Measurements from ENCODE around the gene SGSM2.

The SGSM2 gene

GRCh38 chr17:2362016-2362415 is 24.7 kb downstream of the SGSM2 start:
- TF ChIP-seq CTCF (conservative IDR thresholded peaks at IDR 0.05; ENCODE audit: control insufficient read depth, insufficient read depth, low read depth, low read length) = no peak
- DNase-seq (ENCODE audit: low read depth) = no peak
- H3K4me3 ChIP-seq (ENCODE audit: control insufficient read depth, low read depth, low read length) = no peak overlapping the region

- no peak for TF ChIP-seq CTCF (conservative IDR thresholded peaks at IDR 0.05; ENCODE audit: control insufficient read depth, insufficient read depth, low read depth, low read length)
- DNase-seq (ENCODE audit: low read depth) = no peak
Observed at GRCh38 chr17:2362416-2362815, 25.1 kb downstream of the SGSM2 start.

GRCh38 chr17:2362881-2363280 is 25.6 kb downstream of the SGSM2 start:
- no peak for TF ChIP-seq CTCF (conservative IDR thresholded peaks at IDR 0.05; ENCODE audit: control insufficient read depth, insufficient read depth, low read depth, low read length)
- H3K4me3 ChIP-seq (ENCODE audit: control insufficient read depth, low read depth, low read length) = no peak overlapping the region
- no peak for DNase-seq (ENCODE audit: low read depth)

More at GRCh38 chr17:2362416-2362815, 25.1 kb downstream of the SGSM2 start:
- no peak overlapping the region for H3K4me3 ChIP-seq (ENCODE audit: control insufficient read depth, low read depth, low read length)

GRCh38 chr17:2363318-2363717 is 26.0 kb downstream of the SGSM2 start:
- TF ChIP-seq CTCF (conservative IDR thresholded peaks at IDR 0.05; ENCODE audit: control insufficient read depth, insufficient read depth, low read depth, low read length) = no peak
- DNase-seq (ENCODE audit: low read depth) = no peak
- H3K4me3 ChIP-seq (ENCODE audit: control insufficient read depth, low read depth, low read length) = no peak overlapping the region

GRCh38 chr17:2363851-2364762 is 26.8 kb downstream of the SGSM2 start:
- DNase-seq (ENCODE audit: low read depth) = no peak
- no peak for TF ChIP-seq CTCF (conservative IDR thresholded peaks at IDR 0.05; ENCODE audit: control insufficient read depth, insufficient read depth, low read depth, low read length)
- no peak overlapping the region for H3K4me3 ChIP-seq (ENCODE audit: control insufficient read depth, low read depth, low read length)

- TF ChIP-seq CTCF (conservative IDR thresholded peaks at IDR 0.05; ENCODE audit: control insufficient read depth, insufficient read depth, low read depth, low read length) = no peak
- no peak for DNase-seq (ENCODE audit: low read depth)
- H3K4me3 ChIP-seq (ENCODE audit: control insufficient read depth, low read depth, low read length) = no peak overlapping the region
Observed at GRCh38 chr17:2364763-2365116, 27.4 kb downstream of the SGSM2 start.
